ENCODE results near the gene FAM174C.

Gene FAM174C

DNA sequence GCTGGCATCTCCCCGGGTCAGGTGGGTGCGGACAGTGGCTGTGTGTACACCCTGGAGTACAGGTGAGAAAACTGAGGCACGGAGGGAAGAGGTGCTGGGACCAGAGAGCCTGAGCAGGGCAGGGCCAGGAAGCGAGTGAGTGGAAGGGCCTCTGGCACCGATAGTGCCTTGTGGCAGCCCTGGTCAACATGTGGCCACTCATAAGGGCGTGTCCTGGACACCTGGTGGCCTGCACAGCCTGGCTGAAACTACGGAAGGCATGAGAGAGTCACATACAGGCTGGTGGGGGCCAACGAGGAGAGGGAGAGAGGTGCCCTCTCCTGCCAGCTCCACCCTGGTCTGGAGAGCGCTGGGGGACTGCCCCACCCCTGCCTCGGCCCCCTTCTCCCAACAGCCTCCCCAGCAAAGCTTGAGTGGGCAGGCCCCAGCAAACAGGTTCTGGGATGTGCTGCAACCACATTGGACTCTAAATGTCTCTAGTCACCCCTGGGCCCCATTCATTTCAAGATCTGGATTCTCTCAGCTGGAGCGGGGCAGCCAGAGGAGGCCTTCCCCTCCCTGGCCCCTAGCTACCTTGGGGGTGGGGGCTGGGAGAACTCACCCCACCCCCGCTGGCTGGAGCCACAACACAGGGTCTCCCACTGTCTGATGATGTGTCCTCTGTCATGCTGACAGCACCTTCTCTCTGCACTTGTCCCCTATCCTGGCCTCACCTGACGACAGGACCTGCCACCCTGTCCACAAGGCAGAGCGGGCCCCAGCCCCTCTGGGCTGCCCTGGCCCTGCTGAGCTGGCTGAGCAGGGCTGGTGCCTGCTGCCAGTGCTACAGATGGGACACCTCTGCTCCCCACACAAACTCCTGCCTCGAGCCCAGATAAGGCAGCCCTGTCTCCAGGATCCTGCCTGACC is 43.3 kb upstream of the FAM174C start:
- no peak for TF ChIP-seq CTCF (IDR thresholded peaks at IDR 0.05)
- Histone ChIP-seq H3K27ac (peak overlapping the region; percentile 36), H3K4me3 (ENCODE audit: low read depth, low read length) (no peak overlapping the region), H3K27me3 (ENCODE audit: control insufficient read depth, insufficient read depth, low read length) (no peaks in the 10 kb centered on the region), H3K36me3 (ENCODE audit: control insufficient read depth, insufficient read depth, low read length) (no peaks in the 10 kb centered on the region), H3K9ac (no peak overlapping the region), H3K4me1 (peaks cover 15% of the 10 kb centered on the region), H3K4me2 (ENCODE audit: low read length) (no peak overlapping the region), H3K9me3 (ENCODE audit: control insufficient read depth, low read length) (no peaks in the 10 kb centered on the region), H3K79me2 (no peaks in the 10 kb centered on the region), H2AFZ (peak overlapping the region; percentile 2)

DNA sequence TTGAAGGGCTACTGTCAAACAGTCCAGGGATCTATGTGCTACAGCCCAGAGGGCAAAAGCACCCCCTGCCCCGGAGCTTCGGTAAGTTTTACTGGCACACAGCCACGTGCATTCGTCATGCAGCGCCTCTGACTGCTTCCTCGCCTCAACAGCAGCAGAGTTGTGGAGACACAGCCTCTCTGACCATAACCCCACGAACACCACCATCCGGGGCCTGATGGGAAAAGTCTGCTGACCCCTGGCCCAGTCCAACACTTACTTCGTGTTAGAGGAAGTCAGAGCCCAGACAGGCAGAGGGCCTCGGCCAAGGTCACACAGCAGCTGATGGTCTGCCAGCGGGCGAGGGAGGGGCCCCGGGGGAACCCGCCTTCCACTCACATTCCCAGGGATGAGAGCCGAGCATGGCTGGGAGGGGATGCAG is 42.7 kb upstream of the FAM174C start:
- no peak overlapping the region for H3K9ac ChIP-seq
- no peaks in the 10 kb centered on the region for H3K79me2 ChIP-seq
- H3K27ac ChIP-seq: peak overlapping the region; percentile 36
- no peaks in the 10 kb centered on the region for H3K36me3 ChIP-seq (ENCODE audit: control insufficient read depth, insufficient read depth, low read length)
- H2AFZ ChIP-seq: peak overlapping the region; percentile 2
- no peak overlapping the region for H3K4me2 ChIP-seq (ENCODE audit: low read length)
- no peaks in the 10 kb centered on the region for H3K9me3 ChIP-seq (ENCODE audit: control insufficient read depth, low read length)
- TF ChIP-seq CTCF (IDR thresholded peaks at IDR 0.05): no peak
- no peak overlapping the region for H3K4me3 ChIP-seq (ENCODE audit: low read depth, low read length)
- H3K4me1 ChIP-seq: peaks cover 15% of the 10 kb centered on the region
- H3K27me3 ChIP-seq (ENCODE audit: control insufficient read depth, insufficient read depth, low read length): no peaks in the 10 kb centered on the region

GRCh38 chr19:1233115-1233667 is 42.1 kb upstream of the FAM174C start:
- peak overlapping the region; percentile 36 for H3K27ac ChIP-seq
- TF ChIP-seq CTCF (IDR thresholded peaks at IDR 0.05): no peak
- no peaks in the 10 kb centered on the region for H3K79me2 ChIP-seq
- H3K9ac ChIP-seq: no peak overlapping the region
- no peak overlapping the region for H3K4me3 ChIP-seq (ENCODE audit: low read depth, low read length)
- peaks cover 15% of the 10 kb centered on the region for H3K4me1 ChIP-seq
- H3K4me2 ChIP-seq (ENCODE audit: low read length): no peak overlapping the region
- H3K27me3 ChIP-seq (ENCODE audit: control insufficient read depth, insufficient read depth, low read length): no peaks in the 10 kb centered on the region
- no peaks in the 10 kb centered on the region for H3K36me3 ChIP-seq (ENCODE audit: control insufficient read depth, insufficient read depth, low read length)
- H2AFZ ChIP-seq: peak overlapping the region; percentile 38
- no peaks in the 10 kb centered on the region for H3K9me3 ChIP-seq (ENCODE audit: control insufficient read depth, low read length)

- H3K9me3 ChIP-seq (ENCODE audit: control insufficient read depth, low read length): no peaks in the 10 kb centered on the region
- H3K27ac ChIP-seq: no peak overlapping the region
- no peak overlapping the region for H3K4me3 ChIP-seq (ENCODE audit: low read depth, low read length)
- no peaks in the 10 kb centered on the region for H3K79me2 ChIP-seq
- H3K27me3 ChIP-seq (ENCODE audit: control insufficient read depth, insufficient read depth, low read length): no peaks in the 10 kb centered on the region
- peaks cover 15% of the 10 kb centered on the region for H3K4me1 ChIP-seq
- no peak overlapping the region for H2AFZ ChIP-seq
- no peak overlapping the region for H3K9ac ChIP-seq
- no peak overlapping the region for H3K4me2 ChIP-seq (ENCODE audit: low read length)
- TF ChIP-seq CTCF (IDR thresholded peaks at IDR 0.05): no peak
- H3K36me3 ChIP-seq (ENCODE audit: control insufficient read depth, insufficient read depth, low read length): no peaks in the 10 kb centered on the region
Measured at GRCh38 chr19:1234051-1234954, 41.0 kb upstream of the FAM174C start.
